Ramos (cell line): ENCODE measurements around the gene CTSO.
"Not testable (repeated sequence)": the region's sequence is repeated elsewhere in the genome, so short reads cannot be mapped to it uniquely, and the experiment has no call there.

Source experiments
- in situ Hi-C: fragments of 300-500 bp; cut with MboI; formaldehyde crosslinking; loops from one replicate; pipeline ENCODE4 v1.14.3; 2022; ENCODE audit warnings: low sequenced_read_pairs; ENCODE audit not compliant: unreplicated experiment

Gene CTSO

DNA sequence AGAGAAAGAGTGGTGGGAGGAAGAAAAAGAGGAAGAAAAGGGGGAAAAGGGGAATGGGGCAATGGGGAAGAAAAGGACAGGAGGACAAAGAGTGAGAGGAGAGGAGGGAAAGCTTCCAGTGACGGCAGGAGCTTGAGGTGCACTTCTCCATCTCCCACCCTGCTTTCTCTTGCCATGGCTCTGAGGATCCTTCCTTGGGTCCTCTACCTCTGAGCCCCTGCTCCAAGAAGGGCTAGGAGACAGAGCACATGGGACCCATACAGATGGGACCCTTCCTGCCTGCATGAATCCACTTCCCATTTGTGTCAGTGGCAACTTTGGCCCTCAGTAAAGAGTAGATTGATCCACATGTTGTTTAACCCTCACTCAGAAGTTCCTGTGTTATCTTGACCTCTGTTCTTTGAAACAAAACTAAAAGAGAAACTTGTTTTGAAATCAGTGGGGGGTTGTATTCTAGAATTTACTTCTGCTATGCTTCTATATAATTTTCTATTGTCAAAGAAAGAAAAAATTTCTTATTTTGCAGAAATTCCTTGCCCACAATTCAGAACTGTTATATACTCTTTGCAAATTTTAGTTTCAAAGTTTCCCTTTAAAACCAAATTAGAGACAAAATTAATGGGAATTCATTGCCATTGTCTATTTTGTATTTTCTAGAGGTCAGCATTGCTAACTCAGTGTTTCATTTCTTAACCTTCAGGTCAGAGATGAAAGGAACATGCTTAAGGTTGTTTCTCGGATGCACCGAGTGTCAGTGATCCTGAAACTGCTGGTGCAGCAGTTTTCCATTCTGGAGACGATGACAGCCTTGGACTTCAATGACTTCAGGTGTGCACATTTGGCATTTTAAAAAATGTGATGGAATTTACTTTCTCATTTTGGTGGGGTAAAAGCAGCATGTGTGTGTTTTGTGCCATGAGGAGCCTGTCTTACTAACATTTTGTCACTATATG is 45.2 kb downstream of the CTSO start:
- in situ Hi-C loops = no loop called here

DNA sequence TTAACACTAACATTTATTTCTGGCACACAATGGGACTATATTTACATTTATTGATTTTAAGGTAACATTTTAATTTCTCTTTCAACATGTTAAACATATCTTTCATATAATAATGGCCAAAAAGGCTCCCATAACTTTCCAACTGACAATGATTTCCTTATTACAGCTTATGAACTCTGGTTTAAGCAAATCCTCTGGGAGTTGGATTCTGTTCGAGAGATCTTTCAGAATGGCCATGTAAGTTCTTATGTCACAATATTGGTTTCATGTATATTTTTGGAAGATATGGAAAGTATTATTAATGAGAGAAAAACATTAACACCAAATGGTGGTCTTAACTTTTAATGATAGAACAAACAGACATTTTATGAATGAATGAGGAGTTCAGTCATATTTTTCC is 46.1 kb downstream of the CTSO start:
- in situ Hi-C loops = no loop called here

DNA sequence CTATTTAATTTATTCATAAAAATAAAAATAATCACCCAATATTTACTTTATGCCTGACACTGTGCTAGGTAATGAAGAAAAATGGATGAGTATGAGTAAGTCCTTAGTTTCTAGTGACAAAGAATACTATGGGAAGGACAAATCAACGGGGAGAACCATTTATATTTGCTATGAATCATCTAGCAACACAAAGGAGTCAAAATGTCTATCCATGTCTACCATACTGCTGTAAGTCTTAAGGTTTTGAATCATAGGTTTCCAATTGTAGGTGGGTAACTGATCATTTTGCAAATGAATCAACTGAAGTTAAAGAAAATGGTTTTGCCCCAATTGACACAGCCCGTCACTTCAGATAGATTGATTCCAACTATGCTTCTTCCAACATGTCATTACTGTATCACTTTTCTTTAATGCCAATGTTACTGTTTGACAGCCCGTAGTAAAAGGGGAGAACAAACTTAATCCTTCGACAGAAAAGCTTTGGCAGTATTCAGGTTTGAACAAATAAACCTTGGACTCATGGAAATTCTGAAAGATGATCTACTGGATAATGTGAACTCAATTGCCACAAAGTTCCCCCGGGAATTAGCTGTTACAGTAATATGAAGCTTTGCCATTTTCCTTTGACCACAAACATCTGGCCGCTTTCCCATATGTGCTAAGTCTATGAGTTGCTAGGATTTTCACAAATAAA is 47.0 kb downstream of the CTSO start:
- in situ Hi-C loops = no loop called here

DNA sequence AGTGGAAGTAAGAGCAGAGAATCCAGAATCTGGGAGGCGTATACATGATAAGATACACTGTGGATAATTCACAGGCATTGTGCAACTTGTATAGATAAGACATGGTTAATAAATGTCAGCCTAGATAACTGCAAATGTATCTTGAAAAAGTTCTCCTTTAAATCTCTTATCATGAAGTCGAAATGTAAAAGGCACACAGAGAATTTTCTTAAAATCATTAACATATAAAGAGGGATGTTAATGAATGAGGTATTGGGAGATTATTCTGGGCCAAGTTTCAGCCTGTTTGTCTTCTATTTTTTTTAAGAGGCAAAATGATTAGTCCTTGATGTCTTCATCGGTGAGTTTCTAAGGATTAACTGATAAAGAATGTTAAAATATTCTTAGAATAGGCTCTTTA is 49.3 kb downstream of the CTSO start:
- in situ Hi-C loops = no loop called here

DNA sequence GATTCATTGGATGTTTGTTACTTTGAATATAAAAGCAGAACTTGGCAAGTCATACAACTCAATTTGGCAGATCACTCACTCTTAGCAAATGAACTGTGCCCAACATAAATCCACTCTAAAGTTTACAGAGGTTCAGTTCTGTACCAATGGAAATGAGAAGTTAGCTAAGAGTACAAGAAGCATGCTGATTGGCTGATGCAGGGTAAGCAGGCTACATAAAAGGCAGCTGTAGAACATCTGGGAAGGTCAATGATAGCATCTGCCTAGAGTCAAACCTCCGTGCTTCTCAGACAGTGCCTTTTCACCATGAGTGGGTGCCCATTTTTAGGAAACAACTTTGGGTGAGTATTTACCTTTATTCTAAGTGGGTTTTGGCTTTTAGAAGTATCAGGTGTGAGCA is 50.2 kb downstream of the CTSO start, which contains the start of gene TDO2:
TSS of gene TDO2 (plus strand) at position 244 of the 400 bp plus-strand sequence. CDS start at position 307, 63 bp downstream.
- in situ Hi-C loops = no loop called here

DNA sequence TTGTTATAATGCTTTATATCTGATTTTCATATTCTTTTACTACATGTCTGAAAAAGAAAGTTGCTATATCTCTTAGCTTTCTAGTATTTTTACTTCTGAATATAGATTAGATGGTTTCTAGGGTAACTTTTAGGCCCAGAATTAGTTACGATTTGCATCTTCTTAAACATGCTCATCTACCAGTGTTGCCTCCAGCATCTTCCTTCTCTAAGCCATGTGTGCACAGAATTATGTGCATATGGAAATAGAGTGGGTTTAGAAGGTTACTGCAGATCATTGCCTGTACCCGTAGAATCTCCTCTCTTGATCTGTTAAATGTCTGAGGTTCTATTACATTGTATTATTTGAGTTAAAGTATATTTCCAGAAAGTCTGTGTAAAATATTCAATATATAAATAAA is 52.7 kb downstream of the CTSO start:
- in situ Hi-C loops = no loop called here

DNA sequence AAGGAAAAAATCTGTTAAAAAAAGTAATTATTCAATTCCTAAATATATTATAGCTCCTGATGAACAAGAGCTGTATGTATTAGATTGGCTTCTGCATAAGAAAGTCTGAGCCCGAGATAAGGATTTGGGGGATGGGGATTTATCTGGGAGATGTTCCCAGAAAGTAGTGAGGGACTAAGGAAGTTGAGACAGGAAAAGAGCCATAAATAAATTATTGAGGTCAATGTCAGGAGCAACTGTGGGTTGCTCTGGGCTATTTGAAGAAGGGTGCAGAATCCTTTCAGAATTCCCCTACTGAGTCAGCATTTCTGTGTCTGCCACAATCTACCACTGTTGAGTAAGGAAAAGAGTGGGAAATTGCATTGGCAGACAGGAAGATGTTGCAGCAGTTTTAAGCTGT is 53.3 kb downstream of the CTSO start:
- in situ Hi-C loops = no loop called here

DNA sequence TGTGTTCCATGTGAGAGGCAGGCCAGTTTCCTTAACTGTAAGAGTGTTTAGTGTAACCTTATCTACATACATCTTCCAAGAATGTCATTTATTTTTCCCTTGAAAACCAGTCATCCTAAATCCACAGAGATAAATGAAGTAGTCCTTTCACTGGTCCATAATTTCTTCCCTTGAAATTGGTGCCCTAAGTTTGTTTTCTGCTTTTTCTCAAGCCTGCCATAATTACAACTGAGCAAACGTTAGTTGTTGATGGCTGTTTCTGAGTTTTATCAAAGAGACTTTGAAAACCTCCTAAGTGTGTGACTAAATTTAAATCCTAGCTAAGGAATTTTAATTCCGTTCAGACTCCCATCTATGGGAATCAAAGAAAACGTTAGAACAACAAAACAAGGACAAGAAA is 53.8 kb downstream of the CTSO start:
- in situ Hi-C loops = no loop called here

DNA sequence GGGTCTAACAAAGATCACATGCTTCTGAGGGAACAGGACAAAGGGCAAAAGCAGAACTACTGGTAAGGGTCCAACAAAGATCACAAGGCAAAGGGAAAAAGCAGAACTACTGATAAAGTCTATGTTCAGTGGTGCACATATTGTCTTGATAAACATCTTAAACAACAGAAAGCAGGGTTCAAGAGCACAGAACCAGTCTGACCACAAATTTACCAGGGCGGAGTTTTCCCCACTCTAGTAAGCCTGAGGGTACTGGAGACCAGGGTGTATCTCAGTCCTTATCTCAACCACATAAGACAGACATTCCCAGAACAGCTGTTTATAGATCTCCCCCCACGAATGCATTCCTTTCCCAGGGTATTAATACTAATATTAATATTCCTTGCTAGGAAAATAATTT is 55.3 kb downstream of the CTSO start:
- in situ Hi-C loops = not testable (repeated sequence)

DNA sequence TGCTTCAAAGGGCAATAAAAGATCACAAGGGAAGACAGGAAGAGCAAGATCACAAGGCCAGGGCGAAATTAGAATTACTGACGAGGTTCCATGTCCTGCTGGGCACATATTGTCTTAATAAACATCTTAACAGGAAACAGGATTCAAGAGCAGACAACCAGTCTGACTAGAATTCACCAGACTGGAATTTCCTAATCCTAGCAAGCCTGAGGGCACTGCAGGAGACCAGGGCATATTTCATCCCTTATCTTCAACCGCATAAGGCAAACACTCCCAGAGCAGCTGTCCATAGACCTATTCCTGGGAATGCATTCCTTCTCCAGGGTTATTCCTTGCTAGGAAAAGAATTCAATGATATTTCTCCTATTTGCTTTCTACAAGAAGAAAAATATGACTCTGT is 62.6 kb downstream of the CTSO start:
- in situ Hi-C loops = no loop called here

DNA sequence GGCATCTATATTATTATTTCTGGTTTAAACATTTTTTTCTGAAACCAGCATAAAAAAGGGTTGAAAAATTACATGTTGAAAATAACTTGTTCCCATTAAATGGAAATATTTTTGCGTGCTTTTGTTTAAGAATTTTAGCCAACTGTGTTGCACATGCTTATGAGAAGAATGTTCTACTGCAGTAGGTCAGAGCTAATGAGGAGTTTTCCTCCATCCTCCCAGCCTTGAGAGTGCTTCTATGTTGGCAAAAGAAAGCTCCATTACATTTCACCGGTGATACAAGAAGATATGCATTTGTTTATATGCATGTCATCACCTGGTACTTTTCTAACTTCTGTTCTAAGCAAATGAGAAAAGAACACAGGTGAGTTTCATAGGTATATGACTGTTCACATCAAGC is 63.7 kb downstream of the CTSO start:
- in situ Hi-C loops = no loop called here

DNA sequence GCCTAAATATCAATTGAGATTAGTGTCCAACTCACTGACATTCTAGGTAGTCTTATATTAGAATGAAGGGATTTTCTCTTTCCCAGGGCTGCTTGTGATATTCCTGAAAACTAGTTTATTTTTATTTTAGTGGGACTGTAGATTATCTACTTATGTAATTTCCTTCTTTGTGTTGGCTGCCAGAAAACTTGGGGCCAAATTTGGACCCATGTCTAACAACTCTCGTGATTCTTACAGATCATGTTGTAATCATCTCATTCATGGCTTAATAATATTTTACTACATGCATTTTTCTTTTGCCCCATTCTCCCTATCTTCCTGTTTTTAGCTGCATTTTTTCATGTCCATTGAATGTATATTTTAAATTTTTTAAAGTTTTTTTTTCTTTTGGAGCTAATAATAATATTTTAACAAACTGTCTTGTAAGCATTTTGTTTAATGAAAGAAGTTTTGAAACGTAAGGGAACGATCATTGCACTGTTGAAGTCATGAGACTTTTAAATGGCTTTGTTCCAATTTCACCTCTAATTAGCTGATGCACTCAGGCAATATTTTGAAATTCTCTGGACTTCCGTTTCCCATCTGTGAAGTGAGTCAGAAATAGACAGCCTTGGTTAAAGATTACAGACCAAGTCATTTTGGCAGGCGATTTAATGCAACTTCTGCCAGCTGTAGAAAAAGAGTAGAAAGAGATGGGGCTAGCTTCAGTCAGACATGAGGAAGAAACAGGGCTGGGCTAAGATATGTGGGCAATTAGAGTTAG is 64.5 kb downstream of the CTSO start:
- in situ Hi-C loops = no loop called here

DNA sequence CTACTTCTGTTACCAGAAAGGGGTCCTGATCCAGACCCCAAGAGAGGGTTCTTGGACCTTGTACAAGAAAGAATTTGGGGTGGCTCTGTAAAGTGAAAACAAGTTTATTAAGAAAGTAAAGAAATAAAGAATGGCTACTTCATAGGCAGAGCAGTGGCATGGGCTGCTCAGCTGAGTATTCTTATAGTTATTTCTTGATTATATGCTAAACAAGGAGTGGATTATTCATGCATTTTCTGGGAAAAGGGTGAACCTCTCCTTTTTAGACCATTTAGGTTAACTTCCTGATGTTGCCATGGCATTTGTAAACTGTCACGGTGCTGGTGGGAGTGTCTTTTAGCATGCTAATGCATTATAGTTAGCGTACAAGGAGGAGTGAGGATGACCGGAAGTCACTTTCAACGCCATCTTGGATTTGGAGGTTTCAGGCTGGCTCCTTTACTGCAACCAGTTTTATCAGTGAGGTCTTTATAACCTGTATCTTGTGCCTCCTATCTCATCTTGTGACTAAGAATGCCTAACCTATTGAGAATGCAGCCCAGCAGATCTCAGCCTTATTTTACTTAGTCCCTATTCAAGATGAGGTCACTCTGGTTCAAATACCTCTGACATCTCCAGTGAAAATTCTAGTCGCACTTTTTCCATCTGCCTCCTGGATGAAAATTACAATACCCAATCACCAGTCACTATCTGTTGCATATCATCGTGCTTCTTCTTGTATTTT is 65.7 kb downstream of the CTSO start:
- in situ Hi-C loops = no loop called here

DNA sequence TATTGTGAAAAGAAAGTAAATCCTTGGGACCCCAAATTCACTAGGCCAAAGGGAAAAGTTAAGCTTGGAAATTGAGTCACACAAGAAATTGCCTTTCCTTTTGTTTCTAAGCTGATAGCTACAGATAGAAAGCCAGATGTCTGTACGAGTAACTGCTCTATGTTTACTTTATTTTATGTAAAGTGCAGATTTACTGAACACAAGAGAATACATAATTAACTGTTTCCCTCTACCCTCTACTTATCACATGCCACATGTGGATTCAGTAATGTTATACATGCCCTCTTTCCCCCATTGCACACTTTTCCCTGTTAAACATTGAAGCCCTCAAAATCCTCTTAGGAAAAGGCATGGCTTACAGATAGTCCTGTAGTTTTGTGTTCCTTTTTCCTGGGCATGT is 66.6 kb downstream of the CTSO start:
- in situ Hi-C loops = no loop called here

DNA sequence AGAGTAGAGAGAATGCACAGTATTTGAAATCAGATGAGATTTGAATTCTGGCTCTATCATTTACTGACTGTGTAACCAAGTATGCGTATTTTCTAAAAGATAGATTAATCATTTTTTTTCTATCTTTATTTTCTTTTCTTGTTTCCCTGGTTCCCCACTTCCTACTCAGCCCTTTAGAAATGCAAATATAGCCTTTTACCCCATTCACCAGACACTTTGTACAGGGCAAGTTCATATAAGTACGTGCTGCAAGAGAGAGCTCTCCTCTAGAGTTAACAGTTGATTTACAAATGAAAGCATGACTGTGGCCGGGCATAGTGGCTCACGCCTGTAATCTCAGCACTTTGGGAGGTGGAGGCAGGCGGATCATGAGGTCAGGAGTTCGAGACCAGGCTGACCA is 68.0 kb downstream of the CTSO start:
- in situ Hi-C loops = no loop called here

DNA sequence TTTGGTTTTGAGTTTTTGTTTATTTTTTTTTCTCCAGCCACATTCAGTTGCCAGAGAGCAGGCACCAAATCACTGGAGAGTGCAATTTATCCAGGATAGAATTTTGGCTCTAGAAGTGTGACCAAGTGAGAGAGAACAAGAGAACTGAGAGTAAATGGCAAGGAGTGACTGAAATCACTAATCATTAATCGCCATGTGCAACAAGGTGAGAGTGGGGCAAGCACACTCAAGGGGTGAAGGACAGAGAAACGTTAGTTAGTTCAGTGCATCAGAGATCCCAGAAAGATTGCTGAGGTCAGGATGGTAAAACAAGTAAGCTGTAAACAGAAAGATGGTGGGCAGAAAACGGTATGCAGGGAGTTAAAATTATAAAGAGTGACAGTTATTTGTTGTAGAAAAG is 69.8 kb downstream of the CTSO start:
- in situ Hi-C loops = no loop called here

DNA sequence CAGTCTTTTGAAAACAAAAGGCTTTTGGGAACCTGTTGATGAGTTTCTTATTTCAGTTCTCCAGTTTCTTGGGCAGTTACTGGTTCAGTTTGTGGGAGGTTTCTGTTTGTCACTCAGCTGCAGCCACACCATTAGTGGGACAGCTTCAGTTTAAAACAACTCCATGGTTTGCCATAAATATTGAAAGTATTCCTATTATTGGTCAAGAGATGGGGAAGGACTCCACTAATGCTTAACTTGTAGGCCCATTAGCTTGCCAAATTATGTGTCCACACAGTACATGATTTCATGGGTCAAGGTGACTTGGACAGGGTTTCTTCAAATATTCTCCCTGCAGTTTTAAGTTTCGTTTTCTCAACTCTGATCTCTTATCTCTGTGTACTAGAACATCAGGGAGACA is 72.1 kb downstream of the CTSO start:
- in situ Hi-C loops = no loop called here

DNA sequence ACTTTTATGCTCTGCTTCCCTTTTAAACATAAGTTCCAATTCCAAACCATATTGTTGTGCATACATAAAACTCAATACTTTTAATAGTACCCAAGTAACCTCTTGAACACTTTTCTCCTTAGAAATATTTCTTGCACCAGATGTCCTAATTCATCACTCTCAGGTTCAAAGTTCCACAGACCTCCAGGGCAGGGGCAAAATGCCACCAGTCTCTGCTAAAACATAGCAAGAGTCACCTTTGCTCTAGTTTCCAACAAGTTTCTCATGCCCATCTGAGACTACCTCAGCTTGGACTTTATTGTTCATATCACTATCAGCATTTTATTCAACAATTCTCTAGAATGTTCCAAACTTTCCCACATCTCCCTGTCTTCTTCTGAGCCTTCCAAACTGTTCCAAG is 73.9 kb downstream of the CTSO start:
- in situ Hi-C loops = no loop called here

DNA sequence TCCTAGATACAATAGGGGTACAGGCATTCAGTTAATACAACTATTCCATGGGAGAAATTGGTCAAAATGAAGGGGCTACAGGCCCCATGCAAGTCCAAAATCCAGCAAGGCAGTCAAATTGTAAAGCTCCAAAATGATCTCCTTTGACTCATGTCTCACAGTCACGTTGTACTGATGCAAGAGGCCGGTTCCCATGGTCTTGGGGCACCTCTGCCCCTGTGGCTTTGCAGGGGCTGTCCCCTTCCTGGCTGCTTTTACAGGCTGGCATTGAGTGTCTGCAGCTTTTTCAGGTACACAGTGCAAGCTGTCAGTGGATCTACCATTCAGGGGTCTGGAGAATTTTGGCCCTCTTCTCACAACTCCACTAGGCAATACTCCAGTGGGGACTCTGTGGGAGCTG is 75.1 kb downstream of the CTSO start:
- in situ Hi-C loops = no loop called here

DNA sequence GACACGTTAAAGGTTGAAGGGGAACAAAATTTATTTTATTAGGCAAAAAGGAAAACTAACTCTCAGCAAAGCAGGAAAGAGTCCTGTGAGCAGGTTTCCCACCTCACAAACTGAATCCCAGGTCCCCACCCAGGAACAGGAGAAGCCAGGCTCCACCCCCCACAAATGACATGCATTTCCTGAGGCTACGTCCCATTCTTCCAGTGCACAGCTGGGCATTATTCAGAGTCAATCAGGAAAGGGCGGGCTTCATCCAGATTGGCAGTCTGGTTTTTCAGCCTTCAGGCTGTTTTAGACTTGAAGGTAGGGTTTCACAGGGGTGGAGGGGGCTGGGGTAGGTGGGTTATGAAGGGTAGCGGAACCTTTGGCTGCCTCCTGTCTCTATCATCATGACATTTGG is 75.7 kb downstream of the CTSO start:
- in situ Hi-C loops = no loop called here
